SK-N-SH (cell line): Measurements from ENCODE around the gene CARMIL3. TPM values are rescaled to one million over a fixed set of nuclear protein-coding genes. Genes with fewer than 3 reads are reported as not detected.

Experiments used
- CTCF ChIA-PET: fragments of 300-600, 350-600 bp; formaldehyde crosslinking; extraction: SDS; loops from one replicate; lab custom pipeline; 2021; lab: Yijun Ruan, JAX
- POLR2A ChIA-PET: fragments of 350-600 bp; sonication (Branson Sonifier 250); formaldehyde crosslinking; extraction: SDS; loops from one replicate; lab custom pipeline; 2020; ENCODE audit warnings: antibody characterized with exemption, inconsistent platforms; lab: Yijun Ruan, JAX
- DNase-seq: peaks from one replicate; pipeline ENCODE4 v3.0.0; 2012
- H2AFZ ChIP-seq: fragments of 200-600 bp; sonication (generic); 2 replicates; pipeline ENCODE4 v1.8.1; 2016; ENCODE audit warnings: antibody characterized with exemption, mild to moderate bottlenecking, low read depth
- H3F3A ChIP-seq: fragments of 200-600 bp; sonication (generic); replicated peaks from 2 replicates; pipeline ENCODE3; 2016; ENCODE audit warnings: antibody characterized with exemption, mild to moderate bottlenecking; ENCODE audit not compliant: insufficient read depth
- H3K27ac ChIP-seq, 2 experiments: fragments of 200-500 bp in 1 of 2; fragments of 200-600 bp in 1 of 2; sonication (Bioruptor generic) in 1 of 2; sonication (generic), shearing (Covaris generic) in 1 of 2; 2 replicates each; pipeline versions ENCODE4 v1.5.1 to v1.6.1; 2014 to 2016; ENCODE audit warnings: low read depth in 2 of 2, inconsistent platforms in 1 of 2, low read length in 1 of 2, mild to moderate bottlenecking in 1 of 2, mixed read lengths in 1 of 2
- H3K27me3 ChIP-seq: fragments of 200-600 bp; sonication (generic), shearing (Covaris generic); 2 replicates; pipeline ENCODE4 v1.6.1; 2016; ENCODE audit warnings: mixed run types; ENCODE audit not compliant: insufficient read depth
- H3K36me3 ChIP-seq, 2 experiments: fragments of 200-500 bp in 1 of 2; fragments of 200-600 bp in 1 of 2; sonication (Bioruptor generic) in 1 of 2; sonication (generic) in 1 of 2; replicated peaks in 1 of 2; 2 replicates each; pipeline versions ENCODE3 to v1.5.1; 2014 to 2016; ENCODE audit warnings: low read length in 1 of 2, mild to moderate bottlenecking in 1 of 2; ENCODE audit not compliant: insufficient read depth in 2 of 2, control insufficient read depth in 1 of 2
- H3K4me1 ChIP-seq, 2 experiments: fragments of 200-500 bp in 1 of 2; fragments of 200-600 bp in 1 of 2; sonication (Bioruptor generic) in 1 of 2; sonication (generic), shearing (Covaris generic) in 1 of 2; 2 replicates each; pipeline versions ENCODE4 v1.5.1 to v1.6.1; 2014 to 2016; ENCODE audit warnings: low read depth in 1 of 2, low read length in 1 of 2, mixed run types in 1 of 2; ENCODE audit not compliant: insufficient read depth in 2 of 2, control insufficient read depth in 1 of 2
- H3K4me2 ChIP-seq: fragments of 200-600 bp; sonication (generic), shearing (Covaris generic); 2 replicates; pipeline ENCODE4 v1.6.1; 2017; ENCODE audit warnings: mixed run types
- H3K4me3 ChIP-seq, 2 experiments: fragments of 200-500 bp in 1 of 2; fragments of 200-600 bp in 1 of 2; sonication (Bioruptor generic) in 1 of 2; sonication (generic), shearing (Covaris generic) in 1 of 2; 2 replicates each; pipeline versions ENCODE4 v1.5.1 to v1.8.1; 2014 to 2016; ENCODE audit warnings: low read depth in 2 of 2, inconsistent platforms in 1 of 2, low read length in 1 of 2, mild to moderate bottlenecking in 1 of 2, mixed read lengths in 1 of 2, moderate library complexity in 1 of 2
- H3K79me2 ChIP-seq: fragments of 200-600 bp; sonication (generic); 2 replicates; pipeline ENCODE4 v1.8.1; 2017; ENCODE audit warnings: mild to moderate bottlenecking; ENCODE audit not compliant: insufficient read depth
- H3K9ac ChIP-seq: fragments of 200-600 bp; sonication (generic); 2 replicates; pipeline ENCODE4 v1.6.1; 2017; ENCODE audit warnings: mixed run types
- H3K9me2 ChIP-seq: fragments of 200-600 bp; sonication (generic); 2 replicates; pipeline ENCODE4 v1.6.1; 2017; ENCODE audit warnings: mixed run types
- H3K9me3 ChIP-seq: fragments of 200-600 bp; sonication (generic); 2 replicates; pipeline ENCODE4 v1.6.1; 2017; ENCODE audit warnings: mixed run types, mild to moderate bottlenecking, moderate library complexity
- H4K20me1 ChIP-seq: fragments of 200-600 bp; sonication (generic); 2 replicates; pipeline ENCODE4 v1.6.1; 2017; ENCODE audit warnings: mild to moderate bottlenecking, mixed run types; ENCODE audit not compliant: insufficient read depth
- CHD2 ChIP-seq: fragments of 150-350 bp; IDR thresholded peaks from 2 replicates; pipeline ENCODE4 v1.6.1; 2018; ENCODE audit warnings: low read length; ENCODE audit not compliant: partially characterized antibody
- NFIC ChIP-seq: IDR thresholded peaks from 2 replicates; pipeline ENCODE4 v1.4.0; 2012; ENCODE audit warnings: borderline replicate concordance
- POLR2AphosphoS5 ChIP-seq: IDR thresholded peaks from 2 replicates; pipeline ENCODE4 v1.6.1; 2012; ENCODE audit warnings: low read depth, low read length
- SMC3 ChIP-seq: IDR thresholded peaks from 2 replicates; pipeline ENCODE4 v1.6.1; 2012; ENCODE audit warnings: low read depth, low read length, improper control_type of control experiment
- WGBS: methylation state at CpG from one replicate; pipeline ENCODE4 v1.1.6; 2017; ENCODE audit warnings: low lambda C conversion rate; 5-methylcytosine and 5-hydroxymethylcytosine counted together
- polyA plus RNA-seq, 3 experiments: library from polyadenylated mRNA; depleted of rRNA; stranded (reverse); fragments of >200 nt; gene quantifications; 2 replicates each; pipeline ENCODE4 v1.2.3, GENCODE V29; 2012
- TF ChIP-seq, protein P1 (sequence below): IDR thresholded peaks from 2 replicates; pipeline ENCODE4; 2012
- TF ChIP-seq, protein P2 (sequence below): IDR thresholded peaks from 2 replicates; pipeline ENCODE4 v1.4.0; 2012; ENCODE audit warnings: low read depth, borderline replicate concordance

CARMIL3 gene
- polyA plus RNA-seq, 1 of the 3 experiments (the other 2 are of a cell fraction), result 0.43 TPM

DNA sequence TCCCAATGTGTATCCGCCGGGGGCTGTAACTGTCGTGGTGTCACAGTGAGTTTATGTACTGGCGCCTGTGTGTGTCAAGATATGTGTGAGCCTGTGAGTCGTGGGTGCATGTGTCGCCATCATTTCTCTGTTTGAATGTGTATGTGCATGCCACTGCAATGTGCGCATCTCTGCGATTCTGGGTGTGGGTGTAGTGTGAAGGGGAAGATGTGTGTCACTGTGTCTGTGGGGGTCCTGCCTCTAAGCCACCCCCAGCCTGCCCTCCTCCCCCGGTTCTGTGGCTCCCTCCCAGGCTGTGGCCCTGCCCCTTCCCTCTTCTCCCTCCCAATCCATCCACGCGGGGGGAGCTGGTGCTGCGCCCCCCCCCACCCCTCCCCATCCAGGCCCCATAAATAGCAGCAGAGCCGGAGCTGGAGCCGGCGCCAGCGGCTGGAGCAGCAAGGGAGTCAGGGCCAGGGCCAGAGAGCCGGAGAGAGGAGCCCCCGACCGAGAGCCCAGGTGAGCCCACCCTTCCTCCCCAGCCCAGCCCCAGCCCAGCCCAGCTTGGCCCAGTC, 19.4 kb downstream of the CARMIL3 start, which contains the start of gene CPNE6:
CPNE6 (plus strand) TSS at position 419 of the 554 bp plus-strand sequence. CDS start 1,375 bp downstream, outside the sequence.
- CTCF ChIA-PET, result interaction anchor here (1.4 to 42.8 kb wide), 4 partner anchors 10 to 90 kb away, joined by 4 to 1159 read pairs (median 151); partner anchors contain the start of genes IRF9 and PCK2
- Histone ChIP-seq H3F3A (no peaks in the 10 kb centered on the region), H3K4me2 (no peak within 1 kb of the TSS), H3K4me1 (no peaks in the 10 kb centered on the region; a peak in 1 of 4 replicates), H3K36me3 (no peaks in the 10 kb centered on the region), H3K79me2 (no peaks in the 10 kb centered on the region), H3K27ac (no peak within 1 kb of the TSS), H3K4me3 (no peak within 1 kb of the TSS), H4K20me1 (no peaks in the 10 kb centered on the region), H3K9me3 (no peaks in the 10 kb centered on the region), H3K9me2 (no peaks in the 10 kb centered on the region), H3K27me3 (no peaks in the 10 kb centered on the region; the same call in 1 of the 2 replicates), H3K9ac (no peak within 1 kb of the TSS), H2AFZ (no peak within 1 kb of the TSS)
- DNase-seq, result no peak
- WGBS, result 71% methylated on average over 16 of the region's 19 CpGs
- TF ChIP-seq POLR2AphosphoS5 (no peak), NFIC (no peak), CHD2 (no peak)
- TF ChIP-seq, protein P1, sequence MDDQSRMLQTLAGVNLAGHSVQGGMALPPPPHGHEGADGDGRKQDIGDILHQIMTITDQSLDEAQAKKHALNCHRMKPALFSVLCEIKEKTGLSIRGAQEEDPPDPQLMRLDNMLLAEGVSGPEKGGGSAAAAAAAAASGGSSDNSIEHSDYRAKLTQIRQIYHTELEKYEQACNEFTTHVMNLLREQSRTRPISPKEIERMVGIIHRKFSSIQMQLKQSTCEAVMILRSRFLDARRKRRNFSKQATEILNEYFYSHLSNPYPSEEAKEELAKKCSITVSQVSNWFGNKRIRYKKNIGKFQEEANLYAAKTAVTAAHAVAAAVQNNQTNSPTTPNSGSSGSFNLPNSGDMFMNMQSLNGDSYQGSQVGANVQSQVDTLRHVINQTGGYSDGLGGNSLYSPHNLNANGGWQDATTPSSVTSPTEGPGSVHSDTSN, result no peak
- POLR2A ChIA-PET, result no interaction called here

DNA sequence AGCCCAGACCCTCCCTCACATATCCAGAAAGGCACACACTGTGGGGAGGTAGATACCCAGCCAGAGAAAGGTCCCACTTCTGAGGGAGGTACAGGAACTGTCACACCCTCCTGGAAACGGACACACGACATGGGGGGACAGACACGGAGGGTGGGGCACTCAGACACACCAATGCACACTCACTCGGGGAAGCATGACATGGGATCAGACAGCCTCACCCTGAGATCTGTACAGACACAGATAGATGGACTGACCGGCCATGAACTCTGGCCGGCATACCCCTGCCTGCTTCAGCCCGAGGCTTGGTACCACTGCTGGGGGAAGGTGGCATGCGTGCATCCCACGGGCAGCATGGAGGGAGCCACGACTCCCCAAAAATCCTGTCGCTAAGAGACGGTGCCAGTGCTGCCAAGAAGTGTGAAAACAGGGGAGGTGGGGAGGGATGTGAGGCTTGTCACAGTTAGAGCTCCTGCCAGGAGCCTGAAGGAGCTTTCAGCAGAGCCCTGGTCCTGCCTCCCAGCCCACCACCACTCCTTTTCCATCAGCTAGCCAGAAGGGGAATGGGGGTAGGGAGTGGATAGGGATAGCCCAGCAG, 20.1 kb downstream of the CARMIL3 start:
- Histone ChIP-seq H3K79me2 (no peaks in the 10 kb centered on the region), H3K9ac (no peak overlapping the region), H3K4me1 (no peaks in the 10 kb centered on the region; a peak in 1 of 4 replicates), H3K27me3 (no peaks in the 10 kb centered on the region; the same call in 1 of the 2 replicates), H2AFZ (no peak overlapping the region), H3K36me3 (no peaks in the 10 kb centered on the region)
- no peak for DNase-seq
- TF ChIP-seq NFIC, result no peak
- TF ChIP-seq, all 33 proteins: peak for 0
- Histone ChIP-seq H4K20me1 (no peaks in the 10 kb centered on the region), H3K4me3 (no peak overlapping the region), H3K27ac (no peak overlapping the region), H3F3A (no peaks in the 10 kb centered on the region), H3K9me2 (no peaks in the 10 kb centered on the region), H3K4me2 (no peak overlapping the region), H3K9me3 (no peaks in the 10 kb centered on the region)
- ChIA-PET CTCF (interaction anchor here (1.4 to 42.8 kb wide), 4 partner anchors 9 to 89 kb away, joined by 4 to 1159 read pairs (median 151); partner anchors contain the start of genes IRF9 and PCK2), POLR2A (no interaction called here)
- WGBS, result 48% methylated on average over 4 of the region's 12 CpGs

DNA sequence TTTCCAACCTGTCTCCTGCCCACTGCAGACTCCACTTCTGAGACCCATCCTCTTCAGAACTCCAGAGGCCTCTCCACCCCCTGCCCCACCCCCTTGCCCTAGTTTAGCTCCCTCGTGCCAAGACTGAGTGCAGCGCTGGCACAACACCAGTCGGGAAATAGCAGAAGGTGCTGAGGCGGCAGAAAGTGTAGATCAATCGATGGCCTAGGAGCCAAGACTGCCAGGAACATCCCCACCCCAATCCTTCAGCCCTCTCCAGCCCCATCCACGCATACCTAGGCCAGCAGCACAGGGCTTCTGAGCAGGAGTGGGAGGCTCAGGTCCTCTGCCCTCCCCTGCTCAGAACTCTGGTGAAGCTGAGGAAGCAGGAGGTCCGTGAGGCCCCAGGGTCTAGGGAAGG, 20.6 kb downstream of the CARMIL3 start:
- Histone ChIP-seq H3K4me3 (no peak overlapping the region), H3K4me2 (no peak overlapping the region), H3K79me2 (no peaks in the 10 kb centered on the region), H3K4me1 (no peaks in the 10 kb centered on the region; a peak in 1 of 4 replicates), H3K27me3 (no peaks in the 10 kb centered on the region; the same call in 1 of the 2 replicates), H3K9ac (no peak overlapping the region), H3K36me3 (no peaks in the 10 kb centered on the region), H3K27ac (no peak overlapping the region), H3K9me2 (no peaks in the 10 kb centered on the region), H4K20me1 (no peaks in the 10 kb centered on the region), H2AFZ (no peak overlapping the region), H3K9me3 (no peaks in the 10 kb centered on the region), H3F3A (no peaks in the 10 kb centered on the region)
- ChIA-PET POLR2A (no interaction called here), CTCF (interaction anchor here (4.0 to 42.8 kb wide), 3 partner anchors 8 to 28 kb away, joined by 18 to 1159 read pairs (median 284); partner anchors contain the start of gene PCK2)
- TF ChIP-seq, protein P2, sequence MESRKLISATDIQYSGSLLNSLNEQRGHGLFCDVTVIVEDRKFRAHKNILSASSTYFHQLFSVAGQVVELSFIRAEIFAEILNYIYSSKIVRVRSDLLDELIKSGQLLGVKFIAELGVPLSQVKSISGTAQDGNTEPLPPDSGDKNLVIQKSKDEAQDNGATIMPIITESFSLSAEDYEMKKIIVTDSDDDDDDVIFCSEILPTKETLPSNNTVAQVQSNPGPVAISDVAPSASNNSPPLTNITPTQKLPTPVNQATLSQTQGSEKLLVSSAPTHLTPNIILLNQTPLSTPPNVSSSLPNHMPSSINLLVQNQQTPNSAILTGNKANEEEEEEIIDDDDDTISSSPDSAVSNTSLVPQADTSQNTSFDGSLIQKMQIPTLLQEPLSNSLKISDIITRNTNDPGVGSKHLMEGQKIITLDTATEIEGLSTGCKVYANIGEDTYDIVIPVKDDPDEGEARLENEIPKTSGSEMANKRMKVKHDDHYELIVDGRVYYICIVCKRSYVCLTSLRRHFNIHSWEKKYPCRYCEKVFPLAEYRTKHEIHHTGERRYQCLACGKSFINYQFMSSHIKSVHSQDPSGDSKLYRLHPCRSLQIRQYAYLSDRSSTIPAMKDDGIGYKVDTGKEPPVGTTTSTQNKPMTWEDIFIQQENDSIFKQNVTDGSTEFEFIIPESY, result no peak
- no peak for TF ChIP-seq SMC3
- 68% methylated on average over 7 of the region's 7 CpGs for WGBS
- DNase-seq, result no peak
